GM12875 (cell line): Measurements from ENCODE around the gene NDUFAF7.

Source experiments
- H3K4me3 ChIP-seq: one replicate; pipeline ENCODE4 v1.5.1; 2011; ENCODE audit warnings: low read depth, low read length, control low read depth
- TF ChIP-seq, protein P1 (sequence below): IDR thresholded peaks from 2 replicates; pipeline ENCODE4 v1.5.1; 2011; ENCODE audit warnings: low read depth, mild to moderate bottlenecking, control low read depth, inconsistent platforms, low read length, moderate library complexity, borderline replicate concordance; ENCODE audit not compliant: insufficient read depth

NDUFAF7 gene

GRCh38 chr2:37268111-37268510 is 36.7 kb downstream of the NDUFAF7 start:
- H3K4me3 ChIP-seq = no peak overlapping the region
- TF ChIP-seq, protein P1, sequence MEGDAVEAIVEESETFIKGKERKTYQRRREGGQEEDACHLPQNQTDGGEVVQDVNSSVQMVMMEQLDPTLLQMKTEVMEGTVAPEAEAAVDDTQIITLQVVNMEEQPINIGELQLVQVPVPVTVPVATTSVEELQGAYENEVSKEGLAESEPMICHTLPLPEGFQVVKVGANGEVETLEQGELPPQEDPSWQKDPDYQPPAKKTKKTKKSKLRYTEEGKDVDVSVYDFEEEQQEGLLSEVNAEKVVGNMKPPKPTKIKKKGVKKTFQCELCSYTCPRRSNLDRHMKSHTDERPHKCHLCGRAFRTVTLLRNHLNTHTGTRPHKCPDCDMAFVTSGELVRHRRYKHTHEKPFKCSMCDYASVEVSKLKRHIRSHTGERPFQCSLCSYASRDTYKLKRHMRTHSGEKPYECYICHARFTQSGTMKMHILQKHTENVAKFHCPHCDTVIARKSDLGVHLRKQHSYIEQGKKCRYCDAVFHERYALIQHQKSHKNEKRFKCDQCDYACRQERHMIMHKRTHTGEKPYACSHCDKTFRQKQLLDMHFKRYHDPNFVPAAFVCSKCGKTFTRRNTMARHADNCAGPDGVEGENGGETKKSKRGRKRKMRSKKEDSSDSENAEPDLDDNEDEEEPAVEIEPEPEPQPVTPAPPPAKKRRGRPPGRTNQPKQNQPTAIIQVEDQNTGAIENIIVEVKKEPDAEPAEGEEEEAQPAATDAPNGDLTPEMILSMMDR = no peak

DNA sequence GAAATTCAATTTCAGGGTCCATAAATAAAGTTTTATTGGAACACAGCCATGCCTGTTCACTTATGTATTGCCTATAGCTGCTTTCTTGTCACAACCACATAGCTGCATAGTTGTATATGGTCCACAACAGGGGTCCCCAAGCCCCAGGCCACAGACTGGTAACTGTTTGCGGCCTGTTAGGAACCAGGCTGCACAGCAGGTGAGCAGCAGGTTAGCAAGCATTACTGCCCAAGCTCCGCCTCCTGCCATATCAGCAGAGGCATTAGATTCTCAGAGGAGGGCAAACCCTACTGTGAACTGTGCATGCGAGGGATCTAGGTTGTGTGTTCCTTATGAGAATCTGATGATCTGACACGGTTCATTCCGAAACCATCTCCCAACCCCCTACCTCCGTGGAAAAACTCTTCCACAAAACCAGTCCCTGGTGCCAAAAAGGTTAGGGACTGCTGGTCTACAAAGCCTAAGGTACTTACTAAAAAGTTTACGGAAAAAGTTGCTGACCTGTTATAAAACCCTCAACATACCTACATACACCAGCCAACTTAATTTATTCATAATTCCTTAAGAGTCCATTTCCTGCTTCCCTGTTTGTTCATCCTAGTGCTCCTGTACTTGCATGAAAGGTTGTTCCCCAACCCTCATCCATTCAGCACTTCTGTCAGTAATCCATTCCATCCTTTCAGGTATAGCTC is 40.1 kb downstream of the NDUFAF7 start:
- no peak overlapping the region for H3K4me3 ChIP-seq
- TF ChIP-seq, protein P1 = no peak

- H3K4me3 ChIP-seq = no peak overlapping the region
- TF ChIP-seq, protein P1 = no peak
Observed at GRCh38 chr2:37274359-37274965, 43.0 kb downstream of the NDUFAF7 start.

DNA sequence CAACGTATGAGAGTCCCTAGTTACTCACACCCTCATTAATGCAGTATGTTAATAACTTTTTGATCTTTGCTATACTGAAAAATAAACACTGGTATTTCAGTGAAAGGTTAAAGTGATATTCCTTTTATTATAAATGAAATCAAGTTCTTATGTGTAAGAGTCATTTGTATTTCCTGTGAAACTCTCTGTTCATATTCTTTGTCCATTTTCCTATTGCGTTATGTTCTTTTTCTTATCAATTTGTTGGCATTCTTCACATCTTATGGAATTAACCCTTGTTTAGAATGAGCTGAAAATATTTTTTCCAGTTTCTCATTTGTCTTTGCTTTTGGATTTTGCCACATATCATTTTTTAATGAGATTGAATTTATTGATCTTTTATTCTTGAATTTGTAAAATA is 44.8 kb downstream of the NDUFAF7 start:
- H3K4me3 ChIP-seq = no peak overlapping the region
- TF ChIP-seq, protein P1 = no peak

DNA sequence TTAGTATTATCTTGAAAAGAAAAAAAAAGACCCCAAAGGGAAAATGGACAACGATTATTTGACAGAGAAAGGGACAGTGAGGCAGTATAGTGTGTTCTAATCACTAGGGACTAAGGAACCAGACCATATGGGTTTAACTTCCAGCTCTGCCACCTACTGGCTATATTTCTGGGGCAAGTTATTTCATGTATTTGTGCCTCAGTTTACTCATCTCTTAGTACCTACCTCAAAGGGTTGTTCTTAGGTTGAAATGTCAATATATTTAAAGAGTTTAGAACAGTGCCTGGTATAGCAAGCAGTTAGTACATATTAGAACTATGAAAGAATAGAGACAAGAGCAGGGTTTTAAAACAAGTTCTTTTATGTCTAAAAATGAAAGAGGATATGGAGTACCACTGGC is 50.5 kb downstream of the NDUFAF7 start:
- TF ChIP-seq, protein P1 = no peak
- H3K4me3 ChIP-seq = no peak overlapping the region

- TF ChIP-seq, protein P1 = no peak
- H3K4me3 ChIP-seq = no peak overlapping the region
Observed at GRCh38 chr2:37282746-37283145, 51.3 kb downstream of the NDUFAF7 start.

DNA sequence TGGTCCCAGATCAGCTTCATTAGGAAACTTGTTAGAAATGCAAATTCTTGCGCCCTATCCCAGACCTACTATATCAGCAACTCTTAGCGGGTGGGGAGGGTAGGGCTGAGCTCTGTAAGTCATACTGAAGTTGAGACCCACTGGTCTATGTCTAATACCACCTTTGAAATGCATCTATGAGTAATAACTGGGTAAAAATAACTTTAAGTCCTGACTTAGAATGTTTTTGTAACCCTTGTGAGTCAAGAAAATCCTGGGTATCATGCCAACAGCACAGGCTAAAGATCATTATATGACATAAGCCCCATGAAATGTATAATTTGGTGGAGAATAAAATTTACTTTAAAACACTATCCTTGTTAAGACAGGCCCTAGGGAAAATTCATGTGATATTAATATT is 51.7 kb downstream of the NDUFAF7 start:
- H3K4me3 ChIP-seq = no peak overlapping the region
- TF ChIP-seq, protein P1 = no peak
